ENCODE results near the gene SETD3.

DNA sequence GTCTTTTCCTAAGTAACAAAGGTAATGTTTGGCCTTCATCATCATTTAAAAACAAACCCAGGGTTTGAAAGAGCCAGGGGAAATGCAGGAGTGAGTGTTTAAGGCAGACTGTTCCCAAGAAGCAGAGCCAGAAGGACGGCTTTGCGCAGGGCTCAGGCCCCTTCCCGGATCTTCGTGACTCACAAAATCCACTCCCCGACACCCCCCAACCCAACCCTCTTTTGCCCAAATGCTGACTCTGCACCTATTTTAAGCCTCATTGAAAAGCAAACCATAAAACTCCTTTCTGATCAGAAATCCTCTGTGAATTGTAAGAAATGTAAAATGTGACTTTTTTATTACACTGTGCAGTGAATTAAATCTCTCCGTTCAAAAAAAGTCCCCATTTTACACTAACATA, 67.5 kb downstream of the SETD3 start:
- TF ChIP-seq, protein P1, sequence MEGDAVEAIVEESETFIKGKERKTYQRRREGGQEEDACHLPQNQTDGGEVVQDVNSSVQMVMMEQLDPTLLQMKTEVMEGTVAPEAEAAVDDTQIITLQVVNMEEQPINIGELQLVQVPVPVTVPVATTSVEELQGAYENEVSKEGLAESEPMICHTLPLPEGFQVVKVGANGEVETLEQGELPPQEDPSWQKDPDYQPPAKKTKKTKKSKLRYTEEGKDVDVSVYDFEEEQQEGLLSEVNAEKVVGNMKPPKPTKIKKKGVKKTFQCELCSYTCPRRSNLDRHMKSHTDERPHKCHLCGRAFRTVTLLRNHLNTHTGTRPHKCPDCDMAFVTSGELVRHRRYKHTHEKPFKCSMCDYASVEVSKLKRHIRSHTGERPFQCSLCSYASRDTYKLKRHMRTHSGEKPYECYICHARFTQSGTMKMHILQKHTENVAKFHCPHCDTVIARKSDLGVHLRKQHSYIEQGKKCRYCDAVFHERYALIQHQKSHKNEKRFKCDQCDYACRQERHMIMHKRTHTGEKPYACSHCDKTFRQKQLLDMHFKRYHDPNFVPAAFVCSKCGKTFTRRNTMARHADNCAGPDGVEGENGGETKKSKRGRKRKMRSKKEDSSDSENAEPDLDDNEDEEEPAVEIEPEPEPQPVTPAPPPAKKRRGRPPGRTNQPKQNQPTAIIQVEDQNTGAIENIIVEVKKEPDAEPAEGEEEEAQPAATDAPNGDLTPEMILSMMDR (IDR thresholded peaks at IDR 0.05): no peak
- no peak for TF ChIP-seq POLR2A (IDR thresholded peaks at IDR 0.05)
